SH-SY5Y (cell line): Measurements from ENCODE around the gene MRPL48.

ENCODE experiments used
- GATA2 ChIP-seq: IDR thresholded peaks from 2 replicates; pipeline ENCODE4 v1.6.1; 2011; ENCODE audit warnings: mild to moderate bottlenecking, low read depth, low read length
- GATA3 ChIP-seq: IDR thresholded peaks from 2 replicates; pipeline ENCODE4 v1.6.1; 2011; ENCODE audit warnings: low read depth, mild to moderate bottlenecking, low read length, moderate library complexity

DNA sequence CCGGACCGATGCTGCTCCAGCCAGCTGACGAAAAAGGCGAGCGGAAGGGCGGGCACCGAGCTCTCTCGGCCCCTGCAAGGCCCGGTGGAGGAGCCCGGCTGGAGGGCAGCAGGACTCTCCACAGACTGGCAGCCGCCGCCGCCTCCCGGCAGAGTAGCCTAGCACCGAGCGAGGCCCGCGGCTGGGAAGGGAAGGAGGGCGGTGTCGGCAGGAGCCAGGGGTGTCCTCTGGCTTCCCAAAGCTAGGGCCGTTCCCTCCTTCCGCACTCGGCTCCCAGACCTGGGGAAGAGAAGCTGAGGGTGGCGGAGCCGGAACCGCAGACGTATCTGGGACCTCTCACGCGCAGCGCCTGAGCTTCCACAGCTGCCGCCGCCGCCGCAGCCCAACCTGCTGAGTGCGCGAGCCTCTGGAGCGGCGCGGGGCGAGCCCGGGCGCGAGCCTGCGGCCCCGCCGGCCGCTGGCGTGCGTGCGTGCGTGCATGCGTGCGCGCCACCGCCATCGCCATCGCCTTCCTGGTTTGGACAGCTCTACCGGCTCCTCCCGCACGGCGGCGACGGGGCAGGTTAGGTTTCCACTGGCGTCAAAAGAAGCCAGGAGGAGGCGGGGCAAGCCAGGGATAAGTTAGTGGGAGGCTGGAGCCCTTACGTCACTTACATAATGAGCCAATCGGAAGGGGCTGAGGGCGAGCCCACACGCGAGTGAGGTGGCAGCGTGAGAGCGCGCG lies 26.8 kb upstream of the MRPL48 start, which contains the start of gene RAB6A:
- TF ChIP-seq GATA2, result no peak
- TF ChIP-seq GATA3, result no peak
